AG10803 (cell line): ENCODE measurements around the gene PLXNA4.

Experiments
- DNase-seq: peaks from one replicate; pipeline ENCODE4 v3.0.0; 2010; ENCODE audit warnings: low read depth
- H3K4me3 ChIP-seq: 2 replicates; pipeline ENCODE4 v1.5.1; 2011; ENCODE audit warnings: mild to moderate bottlenecking, low read length, control low read depth
- CTCF ChIP-seq: conservative IDR thresholded peaks from 2 replicates; pipeline ENCODE4 v1.5.1; 2011; ENCODE audit warnings: mild to moderate bottlenecking, low read length, control low read depth, inconsistent platforms

PLXNA4 gene

GRCh38 chr7:132562690-132563089 is 13.6 kb downstream of the PLXNA4 start:
- no peak for DNase-seq
- H3K4me3 ChIP-seq = no peak overlapping the region
- TF ChIP-seq CTCF = no peak

DNA sequence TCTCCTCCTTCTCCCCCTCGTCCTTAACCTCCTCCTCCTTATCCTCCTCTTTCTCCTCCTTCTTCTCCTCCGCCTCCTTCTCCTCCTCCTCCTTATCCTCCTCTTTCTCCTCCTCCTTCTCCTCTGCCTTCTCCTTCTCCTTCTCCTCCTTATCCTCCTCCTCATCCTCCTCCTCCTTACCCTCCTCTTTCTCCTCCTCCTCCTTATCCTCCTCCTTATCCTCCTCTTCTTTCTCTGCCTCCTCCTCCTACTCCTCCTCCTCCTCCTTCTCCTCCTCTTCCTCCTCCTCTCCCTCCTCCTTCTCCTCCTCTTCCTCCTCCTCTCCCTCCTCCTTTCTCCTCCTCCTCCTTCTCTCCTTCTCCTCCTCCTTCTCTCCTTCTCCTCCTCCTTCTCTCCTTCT is 14.5 kb downstream of the PLXNA4 start:
- no peak for DNase-seq
- H3K4me3 ChIP-seq = no peak overlapping the region
- TF ChIP-seq CTCF = no peak

GRCh38 chr7:132560825-132561529 is 15.3 kb downstream of the PLXNA4 start:
- no peak for TF ChIP-seq CTCF
- DNase-seq = no peak
- no peak overlapping the region for H3K4me3 ChIP-seq

- no peak overlapping the region for H3K4me3 ChIP-seq
- no peak for TF ChIP-seq CTCF
- DNase-seq = no peak
Observed at GRCh38 chr7:132560105-132560504, 16.2 kb downstream of the PLXNA4 start.

DNA sequence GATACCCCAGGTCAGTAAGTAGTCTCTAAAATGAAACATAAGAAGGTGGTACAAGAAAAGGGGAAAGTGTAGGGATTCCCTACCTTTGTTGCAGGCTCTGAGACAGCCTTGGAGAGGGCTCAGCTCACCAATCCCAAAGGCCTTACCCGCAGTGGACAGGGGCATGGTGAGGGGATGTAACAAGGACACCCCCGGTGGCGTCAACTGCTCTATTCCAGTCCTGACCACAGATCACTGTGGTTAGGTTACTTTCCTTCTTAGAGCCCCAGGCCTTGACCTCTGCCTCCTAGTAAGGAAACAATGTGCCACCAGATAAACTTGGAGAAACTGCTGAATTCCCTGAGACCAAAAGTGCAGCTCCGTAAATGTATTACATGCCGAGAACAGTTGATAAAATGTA is 17.5 kb downstream of the PLXNA4 start:
- no peak for DNase-seq
- H3K4me3 ChIP-seq = no peak overlapping the region
- TF ChIP-seq CTCF = no peak

DNA sequence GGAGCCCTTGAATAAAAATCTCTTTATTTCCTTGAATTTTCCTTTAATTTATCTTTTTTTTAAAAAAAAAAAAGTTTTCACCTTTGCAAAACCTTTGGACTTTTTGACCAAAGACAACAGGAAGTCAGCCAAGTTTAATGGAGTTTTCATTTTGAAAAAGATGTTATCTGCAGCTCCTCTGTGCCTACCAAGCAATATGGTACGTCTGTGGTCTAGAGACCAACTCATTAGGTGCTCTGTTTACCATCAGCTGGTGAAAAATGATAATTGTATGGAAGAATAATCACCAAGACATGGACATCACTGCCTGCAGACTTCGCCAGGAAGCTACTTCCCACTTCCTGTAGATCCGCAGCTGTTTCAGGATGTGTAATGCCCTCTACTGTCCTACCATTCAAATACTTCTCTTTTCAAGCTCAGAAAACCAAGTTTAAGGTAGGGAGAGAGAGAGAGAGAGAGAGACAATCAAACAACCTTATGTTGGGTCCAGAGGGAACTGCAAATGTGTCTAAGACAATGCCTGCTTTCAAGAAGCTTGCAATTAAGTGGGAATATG is 18.7 kb downstream of the PLXNA4 start:
- peak; percentile 35 for DNase-seq
- H3K4me3 ChIP-seq = no peak overlapping the region
- TF ChIP-seq CTCF = peak; percentile 29

GRCh38 chr7:132554446-132554845 is 21.8 kb downstream of the PLXNA4 start:
- no peak for DNase-seq
- no peak for TF ChIP-seq CTCF
- no peak overlapping the region for H3K4me3 ChIP-seq
